ENCODE measurements around the gene GAB4.

GAB4 gene

GRCh38 chr22:16987822-16988221 lies 20.2 kb downstream of the GAB4 start:
- no peak for DNase-seq (ENCODE audit: low spot score)

GRCh38 chr22:16975155-16975885 lies 32.7 kb downstream of the GAB4 start:
- DNase-seq (ENCODE audit: low spot score), result no peak

DNA sequence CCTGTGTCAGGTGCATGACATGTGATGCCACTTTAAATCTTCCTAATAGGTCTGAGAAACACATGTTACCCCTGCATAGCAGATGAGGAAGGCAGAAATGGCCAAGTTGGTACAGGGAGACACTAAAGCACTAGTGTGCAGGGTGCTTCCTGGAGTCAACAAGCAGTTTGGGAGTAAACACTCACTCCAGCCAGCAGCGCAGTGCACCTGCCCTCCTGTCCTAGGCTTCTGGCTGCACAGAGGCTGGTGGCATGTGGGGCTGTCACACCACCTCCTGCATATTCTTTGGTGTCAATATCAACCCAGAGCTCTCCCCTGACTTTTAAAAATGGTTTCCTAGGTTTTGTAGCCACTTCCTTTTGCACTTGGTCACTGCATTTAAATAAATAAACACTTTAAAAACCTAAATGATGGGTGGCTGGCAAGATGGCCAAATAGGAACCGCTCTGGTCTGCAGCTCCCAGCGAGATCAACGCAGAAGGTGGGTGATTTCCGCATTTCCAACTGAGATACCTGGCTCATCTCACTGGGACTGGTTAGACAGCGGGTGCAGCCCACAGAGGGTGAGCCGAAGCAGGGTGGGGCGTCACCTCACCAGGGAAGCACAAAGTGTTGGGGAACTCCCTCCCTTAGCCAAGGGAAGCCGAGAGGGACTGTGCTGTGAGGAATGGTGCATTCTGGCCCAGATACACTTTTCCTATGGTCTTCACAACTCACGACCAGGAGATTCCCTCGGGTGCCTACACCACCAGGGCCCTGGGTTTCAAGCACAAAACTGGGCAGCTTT lies 33.5 kb downstream of the GAB4 start:
- DNase-seq (ENCODE audit: low spot score), result no peak

DNA sequence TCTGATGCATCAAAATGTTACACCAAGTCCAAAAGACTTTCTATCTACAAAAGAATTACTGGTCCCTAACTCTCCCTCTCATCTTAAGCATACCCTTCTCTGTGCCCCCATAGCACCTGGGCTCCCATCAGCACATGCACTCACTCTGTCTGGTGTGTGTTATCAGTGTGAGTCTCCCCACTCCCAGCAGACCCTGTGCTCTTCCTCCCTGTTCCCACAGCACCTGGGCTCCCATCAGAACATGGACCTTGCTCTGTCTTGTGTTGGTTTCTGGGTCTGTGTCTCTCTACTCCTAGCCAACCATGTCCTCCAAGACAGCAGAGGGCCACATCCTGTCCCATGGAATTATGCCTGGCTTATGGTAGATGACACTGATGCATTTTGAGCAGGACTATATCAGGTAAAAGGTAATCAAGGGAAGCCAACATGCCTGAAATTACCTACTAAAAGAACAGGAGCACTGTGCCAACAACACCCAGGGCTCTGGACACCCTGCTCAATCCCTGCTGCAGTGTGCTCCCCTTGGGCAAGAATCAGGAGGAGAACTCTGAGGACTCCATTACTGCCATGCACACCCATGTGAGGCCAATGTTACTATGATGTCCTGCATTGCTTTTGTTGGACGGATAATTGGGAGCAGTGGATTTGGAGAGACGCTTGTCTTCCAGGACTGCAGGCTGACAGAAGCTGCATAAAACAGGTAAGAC lies 34.3 kb downstream of the GAB4 start:
- DNase-seq (ENCODE audit: low spot score), result no peak

DNA sequence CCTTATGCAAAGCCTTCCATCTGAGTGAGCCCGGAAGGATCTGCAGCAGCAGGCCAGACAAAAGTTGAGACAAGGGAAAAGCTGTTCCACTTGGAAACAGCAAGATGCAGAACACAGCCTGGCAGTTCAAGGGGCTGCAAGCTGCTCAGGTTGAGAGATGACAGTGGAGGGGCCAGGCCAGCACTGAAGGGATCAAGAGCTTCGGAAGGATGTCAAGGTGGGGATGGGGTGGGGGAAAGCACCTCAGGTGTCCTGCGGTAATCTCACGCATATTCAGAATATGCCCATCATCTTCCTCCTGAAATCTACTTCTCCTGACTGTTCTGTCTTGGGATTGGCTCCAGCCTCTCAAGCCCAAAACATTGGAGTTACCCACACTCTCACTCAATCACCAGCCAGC lies 35.7 kb downstream of the GAB4 start:
- DNase-seq (ENCODE audit: low spot score), result no peak

- DNase-seq (ENCODE audit: low spot score), result no peak
Measured at GRCh38 chr22:16970446-16970845, 37.6 kb downstream of the GAB4 start.

DNA sequence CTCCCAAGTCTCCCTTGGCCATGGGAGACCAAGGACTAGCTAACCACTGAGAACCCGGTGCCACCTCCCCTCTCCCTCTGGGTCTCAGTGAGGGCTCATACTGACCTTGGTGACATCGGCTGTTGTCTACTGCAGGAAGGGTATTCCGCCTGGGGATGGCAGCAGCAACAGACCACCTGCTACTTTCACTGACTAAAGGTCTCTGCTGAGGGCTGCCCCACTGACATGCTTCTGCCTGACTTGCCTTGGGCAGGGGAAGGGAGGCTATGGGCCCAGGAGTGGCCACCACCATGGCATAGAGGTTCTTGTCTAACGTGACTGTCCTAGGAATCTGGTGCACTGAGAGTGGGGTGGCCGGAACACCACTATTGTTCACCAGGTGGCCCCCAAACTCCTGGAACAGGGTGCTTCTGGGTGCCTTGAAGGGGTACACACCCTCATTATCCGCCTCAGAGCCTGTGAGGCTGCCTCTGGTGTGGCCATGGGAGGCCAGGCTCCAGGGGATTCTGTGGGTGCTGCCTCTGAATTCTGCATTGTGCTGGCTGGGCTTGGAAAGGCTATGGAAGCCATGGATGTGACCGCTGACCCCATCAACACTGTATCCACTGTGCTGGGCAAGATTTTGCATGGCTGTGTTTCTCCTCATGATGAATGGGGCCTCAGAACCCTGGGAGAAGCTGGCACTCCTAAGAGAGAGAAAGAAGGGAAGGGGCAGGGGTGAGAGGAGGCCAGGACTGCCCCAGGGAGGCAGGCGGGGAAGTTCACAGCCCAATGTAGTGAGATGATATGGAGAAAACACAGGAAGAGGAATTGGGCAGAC lies 38.3 kb downstream of the GAB4 start:
- no peak for DNase-seq (ENCODE audit: low spot score)

DNA sequence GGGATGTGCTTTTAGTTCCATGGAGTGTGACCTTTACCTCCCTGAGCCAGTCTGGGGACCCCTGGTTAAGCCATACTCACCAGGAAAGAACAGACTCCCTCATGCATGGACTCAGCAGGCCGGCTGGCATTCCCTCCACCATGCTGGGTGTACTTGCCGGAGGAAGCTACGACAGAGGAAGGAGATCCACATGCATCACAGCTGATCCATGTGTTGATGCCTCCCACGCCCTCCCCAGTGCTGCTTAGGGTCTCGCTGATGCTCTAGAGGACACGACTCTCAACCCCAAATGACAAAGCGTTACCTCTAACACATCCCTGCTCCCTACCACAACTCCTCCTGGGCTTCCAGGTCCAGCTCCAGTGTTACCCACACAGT lies 39.8 kb downstream of the GAB4 start:
- no peak for DNase-seq (ENCODE audit: low spot score)

DNA sequence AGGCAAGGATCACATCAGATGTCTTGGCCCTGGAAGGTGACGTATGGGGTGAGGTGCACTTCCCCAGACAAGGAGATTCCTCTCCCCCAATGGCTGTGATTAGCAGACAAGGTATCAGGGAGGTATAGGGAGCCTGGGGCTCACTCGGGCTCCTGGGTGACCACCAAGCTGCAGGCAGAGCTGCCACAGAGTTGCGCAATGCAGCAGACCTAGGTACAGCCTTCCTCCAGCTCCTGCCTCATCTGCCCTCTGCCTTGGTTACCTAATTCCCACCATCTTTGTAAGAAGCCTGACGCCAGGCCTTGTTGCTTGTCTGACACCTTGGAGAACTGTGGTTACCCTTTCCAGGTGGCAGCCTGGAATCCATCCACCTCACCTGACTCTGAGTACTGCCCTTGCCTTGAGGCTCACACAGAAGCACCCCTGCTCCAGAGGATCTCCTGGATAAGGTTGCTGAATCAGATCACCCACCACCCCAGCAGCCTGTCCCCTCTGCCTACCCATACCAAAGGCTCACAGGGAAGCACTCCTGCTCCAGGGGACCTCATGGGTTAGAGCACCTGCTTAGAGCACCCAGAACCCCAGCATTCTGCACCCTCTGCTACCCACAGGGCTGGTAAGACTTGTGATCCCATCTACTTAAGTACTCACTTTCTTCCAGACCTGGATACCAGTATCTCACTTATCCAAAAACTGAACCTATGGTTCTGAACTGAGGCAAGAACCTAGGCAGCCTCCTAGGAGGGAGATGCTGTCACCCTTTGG lies 40.4 kb downstream of the GAB4 start:
- DNase-seq (ENCODE audit: low spot score), result no peak

DNA sequence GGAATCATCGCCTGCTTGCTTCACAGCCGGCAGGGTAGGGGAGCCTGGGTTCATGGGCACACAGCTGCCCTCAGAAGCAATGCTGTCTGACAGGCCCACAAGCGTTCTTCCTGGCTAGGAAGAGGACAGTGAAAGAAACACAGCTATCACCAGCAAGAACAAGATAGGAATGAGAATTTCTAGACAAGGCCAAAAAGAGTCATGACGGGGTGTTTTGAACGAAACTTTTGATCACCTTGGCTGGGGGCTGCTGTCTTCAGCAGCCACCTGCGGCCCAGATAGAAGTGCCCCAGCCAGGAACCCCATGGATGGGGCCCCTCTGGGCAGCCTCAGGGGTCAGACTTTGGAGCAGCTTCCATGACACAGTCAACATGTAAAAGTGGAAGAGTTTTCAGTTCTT lies 41.8 kb downstream of the GAB4 start:
- DNase-seq (ENCODE audit: low spot score), result no peak

DNA sequence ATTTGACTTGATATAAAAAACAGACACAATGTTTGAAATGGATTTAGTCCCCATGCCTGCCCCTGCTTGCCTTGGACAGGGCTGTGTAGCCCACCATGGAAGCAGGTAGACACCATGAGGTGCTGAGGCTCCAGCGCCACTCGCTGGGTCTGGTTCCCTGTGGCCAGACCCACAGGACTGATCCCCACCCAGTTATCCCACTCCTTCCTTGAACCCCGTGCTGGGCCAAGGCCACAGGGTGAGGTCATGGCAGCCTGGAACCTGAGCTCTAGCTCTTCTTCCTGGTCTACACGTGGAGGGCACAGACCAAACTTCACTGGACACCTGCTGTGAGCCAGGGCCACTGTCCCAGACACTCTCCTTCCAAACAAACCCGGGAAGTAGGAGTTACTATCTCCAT lies 42.5 kb downstream of the GAB4 start:
- no peak for DNase-seq (ENCODE audit: low spot score)

- no peak for DNase-seq (ENCODE audit: low spot score)
Measured at GRCh38 chr22:16965083-16965482, 42.9 kb downstream of the GAB4 start.

DNA sequence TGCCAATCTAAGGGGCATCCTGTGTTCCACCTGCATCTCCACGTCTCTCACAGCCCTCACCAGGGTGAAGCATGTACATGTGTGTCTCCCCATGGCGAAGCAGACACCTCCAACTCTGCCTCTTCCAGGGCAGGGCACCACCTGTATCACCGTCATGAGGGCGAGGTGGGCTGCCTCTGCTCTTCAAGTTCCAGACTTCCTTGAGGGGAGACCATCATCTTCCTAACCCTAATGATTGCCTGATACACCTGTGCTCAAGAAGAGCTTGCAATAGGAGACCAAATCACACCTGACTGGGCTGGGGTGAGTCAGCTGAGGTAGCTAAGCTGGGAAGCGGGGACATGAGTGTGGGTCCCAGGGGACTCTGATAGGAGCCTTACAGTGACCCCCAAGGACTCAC lies 43.7 kb downstream of the GAB4 start:
- no peak for DNase-seq (ENCODE audit: low spot score)

GRCh38 chr22:16963189-16963945 lies 44.7 kb downstream of the GAB4 start:
- DNase-seq (ENCODE audit: low spot score), result no peak

GRCh38 chr22:16962501-16962900 lies 45.5 kb downstream of the GAB4 start:
- DNase-seq (ENCODE audit: low spot score), result no peak

- no peak for DNase-seq (ENCODE audit: low spot score)
Measured at GRCh38 chr22:16961477-16962186, 46.4 kb downstream of the GAB4 start.

DNA sequence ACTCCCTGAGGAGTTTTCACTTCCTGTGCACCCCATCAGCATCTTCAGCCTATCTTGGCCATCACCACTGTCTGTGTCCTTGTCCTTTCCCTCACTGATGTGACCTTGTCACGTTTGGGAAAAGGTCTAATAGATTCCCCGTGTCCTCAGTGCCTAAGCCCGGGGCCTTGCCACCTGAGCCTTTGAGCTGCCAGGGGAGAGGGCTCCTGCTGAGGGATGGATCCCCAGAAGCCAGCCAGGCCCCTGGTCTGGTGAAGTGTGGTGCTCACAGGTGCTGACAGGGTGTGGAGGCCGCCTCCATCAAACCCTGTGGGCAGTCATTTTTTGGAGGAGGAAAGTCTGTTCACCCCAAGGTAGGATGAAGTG lies 47.2 kb downstream of the GAB4 start:
- no peak for DNase-seq (ENCODE audit: low spot score)

GRCh38 chr22:16960220-16960883 lies 47.7 kb downstream of the GAB4 start:
- DNase-seq (ENCODE audit: low spot score), result no peak

DNA sequence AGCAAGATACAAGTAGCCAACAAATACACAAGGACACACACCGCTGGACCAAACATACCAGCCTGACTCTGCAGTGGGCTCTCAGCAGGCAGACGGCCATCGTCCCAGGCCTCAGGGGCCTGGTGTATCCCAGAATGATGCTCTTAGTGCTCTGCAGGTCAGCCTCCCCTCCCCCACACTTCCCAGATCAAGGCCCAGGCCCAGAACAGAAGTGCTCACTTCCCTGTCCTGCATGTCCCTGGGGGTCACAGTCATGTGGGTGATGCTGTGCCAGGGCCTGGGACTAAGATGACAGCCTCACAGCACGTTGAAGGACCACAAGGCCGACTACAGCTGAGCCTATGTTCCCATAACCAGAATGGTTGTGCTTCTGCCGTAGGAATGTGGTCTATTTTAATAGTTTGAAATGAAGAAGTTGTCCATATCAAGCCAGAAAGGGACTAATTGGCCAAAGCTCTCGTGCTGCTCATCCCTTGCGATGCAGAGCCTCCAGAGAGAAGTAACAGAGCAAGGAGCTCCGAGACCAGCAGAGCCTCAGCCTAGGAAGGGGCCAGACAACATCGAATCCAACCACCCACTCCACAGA lies 48.6 kb downstream of the GAB4 start:
- DNase-seq (ENCODE audit: low spot score), result no peak

All from kidney capillary endothelial cell (primary cell).